Right atrium auricular region (tissue), 2 donors: ENCODE data around the gene TMEM203. TPM values are rescaled to one million over a fixed set of nuclear protein-coding genes. Genes with fewer than 3 reads are reported as not detected.
A peak's percentile ranks its signal among the peaks of the same experiment; 100 is the strongest.

Experiments
- DNase-seq: peaks from one replicate; pipeline ENCODE4 v3.0.0-alpha.2; 2019; ENCODE audit warnings: low spot score
- H3K27ac ChIP-seq, 2 donors: fragments of 200-600 bp; sonication (generic); 1 replicate in 1 of 2; 2 replicates in 1 of 2; pipeline ENCODE4 v1.5.1; 2016 to 2019
- H3K27me3 ChIP-seq, 2 donors: fragments of 200-600 bp; sonication (generic); one replicate each; pipeline versions ENCODE4 v1.5.1 to v1.6.0; 2017 to 2019
- H3K36me3 ChIP-seq: fragments of 200-600 bp; sonication (generic); one replicate; pipeline ENCODE4 v1.5.1; 2016
- H3K4me1 ChIP-seq, 2 donors: fragments of 200-600 bp; sonication (generic); one replicate each; pipeline versions ENCODE4 v1.5.1 to v1.6.0; 2017 to 2019
- H3K4me3 ChIP-seq, 2 donors: fragments of 200-600 bp; sonication (generic); 1 replicate in 1 of 2; 2 replicates in 1 of 2; pipeline ENCODE4 v1.5.1; 2017 to 2019; ENCODE audit warnings: mild to moderate bottlenecking in 1 of 2, moderate library complexity in 1 of 2
- H3K9me3 ChIP-seq, 2 donors: fragments of 200-600 bp; sonication (generic); one replicate each; pipeline ENCODE4 v1.5.1; 2019
- total RNA-seq, 2 donors: library from RNA; depleted of rRNA; stranded (reverse); fragments of >200 nt; gene quantifications; one replicate each; pipeline ENCODE4 v1.1.0, GENCODE V29; 2016
- TF ChIP-seq, protein P1 (sequence below), 2 donors: fragments of 200-600 bp; sonication (generic); IDR thresholded peaks; one replicate each; pipeline ENCODE4 v1.5.1; 2019; ENCODE audit warnings: antibody characterized with exemption in 2 of 2

Gene TMEM203
- total RNA-seq, 2 donors from 2014 or later, result 31.4 to 33.9 TPM

DNA sequence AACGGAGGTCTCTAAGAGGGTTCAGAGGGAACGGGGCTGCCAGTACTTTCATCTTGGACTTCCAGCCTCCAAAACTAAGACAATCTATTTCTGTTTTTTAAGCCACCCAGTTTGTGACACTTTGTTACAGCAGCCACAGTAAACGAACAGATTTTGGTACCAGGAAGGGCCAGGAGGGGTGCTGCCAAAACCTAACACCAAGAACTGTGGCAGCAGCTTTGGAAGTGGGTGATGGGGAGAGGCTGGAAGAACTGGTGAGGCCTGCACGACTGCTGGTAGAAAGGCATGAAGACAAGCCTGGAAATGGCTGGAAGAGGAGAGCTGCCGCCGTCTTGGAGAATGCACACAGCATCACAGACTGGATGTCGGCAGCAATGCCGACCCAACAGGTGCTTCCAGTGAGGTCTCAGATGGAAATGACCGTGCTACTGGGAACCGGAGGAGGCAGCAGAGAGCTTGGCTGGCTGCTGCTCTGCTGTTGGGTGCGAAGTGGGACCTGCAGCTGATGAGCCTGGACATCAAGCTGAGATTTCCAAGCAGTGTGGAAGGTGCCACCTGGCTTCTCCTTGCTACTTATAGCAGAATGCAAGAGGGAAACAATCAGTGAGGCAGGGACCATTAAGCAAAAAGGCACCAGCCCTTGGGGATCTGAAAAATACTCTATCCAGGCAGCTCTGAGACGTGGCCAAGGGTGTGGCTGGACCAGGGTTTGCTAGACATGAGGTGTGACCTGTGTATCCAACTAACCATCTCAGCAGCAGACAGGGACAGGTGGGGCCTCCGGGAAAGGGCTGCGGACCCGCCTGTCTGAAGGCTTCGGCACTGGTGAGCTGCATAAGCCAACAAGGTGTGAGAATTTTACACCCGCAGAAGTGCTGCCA is 28.9 kb downstream of the TMEM203 start:
- Histone ChIP-seq H3K36me3 (peaks cover 23% of the 10 kb centered on the region), H3K4me3 (no peak overlapping the region)
- TF ChIP-seq, protein P1, sequence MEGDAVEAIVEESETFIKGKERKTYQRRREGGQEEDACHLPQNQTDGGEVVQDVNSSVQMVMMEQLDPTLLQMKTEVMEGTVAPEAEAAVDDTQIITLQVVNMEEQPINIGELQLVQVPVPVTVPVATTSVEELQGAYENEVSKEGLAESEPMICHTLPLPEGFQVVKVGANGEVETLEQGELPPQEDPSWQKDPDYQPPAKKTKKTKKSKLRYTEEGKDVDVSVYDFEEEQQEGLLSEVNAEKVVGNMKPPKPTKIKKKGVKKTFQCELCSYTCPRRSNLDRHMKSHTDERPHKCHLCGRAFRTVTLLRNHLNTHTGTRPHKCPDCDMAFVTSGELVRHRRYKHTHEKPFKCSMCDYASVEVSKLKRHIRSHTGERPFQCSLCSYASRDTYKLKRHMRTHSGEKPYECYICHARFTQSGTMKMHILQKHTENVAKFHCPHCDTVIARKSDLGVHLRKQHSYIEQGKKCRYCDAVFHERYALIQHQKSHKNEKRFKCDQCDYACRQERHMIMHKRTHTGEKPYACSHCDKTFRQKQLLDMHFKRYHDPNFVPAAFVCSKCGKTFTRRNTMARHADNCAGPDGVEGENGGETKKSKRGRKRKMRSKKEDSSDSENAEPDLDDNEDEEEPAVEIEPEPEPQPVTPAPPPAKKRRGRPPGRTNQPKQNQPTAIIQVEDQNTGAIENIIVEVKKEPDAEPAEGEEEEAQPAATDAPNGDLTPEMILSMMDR (IDR thresholded peaks at IDR 0.05), result peak in 1 of 2 donors; percentile 47

DNA sequence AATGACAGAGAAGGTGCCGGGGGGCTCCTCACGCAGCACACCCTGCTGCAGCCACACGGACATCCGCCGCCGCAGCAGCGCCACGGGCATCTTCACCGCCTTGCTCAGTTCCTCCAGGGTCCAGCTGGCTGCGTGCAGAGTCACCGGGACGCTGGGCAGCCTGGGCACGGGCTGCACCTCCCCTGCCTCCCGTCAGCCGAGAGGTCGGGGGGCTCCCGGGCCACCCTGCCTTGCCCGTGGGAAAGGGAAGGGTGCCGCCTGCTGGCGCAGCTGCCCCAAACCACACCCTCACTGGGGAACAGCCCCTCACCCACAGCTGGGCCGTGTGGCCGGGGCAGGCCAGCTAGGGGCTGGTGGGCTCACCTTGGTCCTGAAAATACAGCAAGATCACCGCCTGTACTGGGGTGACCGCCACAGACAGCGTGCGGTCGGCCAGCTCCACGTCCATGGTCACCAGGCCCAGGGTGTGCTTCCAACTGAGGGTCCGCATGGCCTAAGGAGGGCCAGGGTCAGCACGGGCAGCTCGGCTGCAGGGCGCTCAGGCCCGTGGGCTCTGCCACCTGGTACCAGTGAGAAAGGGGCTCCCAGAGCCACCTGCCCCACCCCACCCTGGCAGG is 30.0 kb downstream of the TMEM203 start:
- TF ChIP-seq, protein P1 (IDR thresholded peaks at IDR 0.05), result no peak
- Histone ChIP-seq H3K27me3 (no peaks in the 10 kb centered on the region), H3K36me3 (peaks cover 13% of the 10 kb centered on the region), H3K9me3 (no peaks in the 10 kb centered on the region), H3K27ac (no peak overlapping the region), H3K4me3 (no peak overlapping the region), H3K4me1 (no peaks in the 10 kb centered on the region)
- no peak for DNase-seq

More for the DNA sequence above, 28.9 kb downstream of the TMEM203 start:
- H3K27ac ChIP-seq, result no peak overlapping the region
- DNase-seq, result no peak
- no peaks in the 10 kb centered on the region for H3K4me1 ChIP-seq
- H3K9me3 ChIP-seq, result no peaks in the 10 kb centered on the region
- no peaks in the 10 kb centered on the region for H3K27me3 ChIP-seq

DNA sequence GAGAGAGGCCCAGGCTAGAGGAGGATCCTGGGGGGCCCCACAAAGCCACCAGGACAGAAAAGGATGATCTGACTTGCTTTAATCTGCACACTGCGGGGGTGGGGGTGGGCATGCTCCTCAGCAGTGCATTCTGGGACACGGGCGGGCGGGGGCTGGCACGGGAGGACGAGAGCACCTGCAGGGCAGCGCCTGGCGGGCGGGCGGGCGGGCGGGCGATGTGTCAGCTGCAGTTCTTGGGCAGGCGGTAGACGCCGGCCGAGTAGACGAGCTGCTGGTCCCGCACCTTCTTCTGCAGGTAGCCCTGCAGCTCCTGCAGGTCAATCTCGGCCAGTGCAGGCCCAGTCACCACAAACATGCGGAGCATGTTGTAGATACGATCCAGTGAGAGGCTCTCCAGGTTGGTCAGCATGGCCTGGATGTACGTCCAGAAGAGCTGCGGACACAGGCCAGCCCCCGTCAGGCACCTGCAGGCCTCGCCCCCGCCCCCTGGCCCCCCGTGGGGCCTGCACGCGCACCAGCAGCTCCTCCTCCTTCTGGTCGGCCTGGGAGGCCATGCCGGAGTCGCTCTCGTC is 30.6 kb downstream of the TMEM203 start:
- DNase-seq, result no peak
- H3K36me3 ChIP-seq, result peaks cover 6% of the 10 kb centered on the region
- H3K9me3 ChIP-seq, result no peaks in the 10 kb centered on the region
- H3K27ac ChIP-seq, result no peak overlapping the region
- TF ChIP-seq, protein P1 (IDR thresholded peaks at IDR 0.05), result no peak
- H3K4me3 ChIP-seq, result no peak overlapping the region
- H3K27me3 ChIP-seq, result no peaks in the 10 kb centered on the region
- H3K4me1 ChIP-seq, result peaks cover 0 to 2% of the 10 kb centered on the region in 2 donors

DNA sequence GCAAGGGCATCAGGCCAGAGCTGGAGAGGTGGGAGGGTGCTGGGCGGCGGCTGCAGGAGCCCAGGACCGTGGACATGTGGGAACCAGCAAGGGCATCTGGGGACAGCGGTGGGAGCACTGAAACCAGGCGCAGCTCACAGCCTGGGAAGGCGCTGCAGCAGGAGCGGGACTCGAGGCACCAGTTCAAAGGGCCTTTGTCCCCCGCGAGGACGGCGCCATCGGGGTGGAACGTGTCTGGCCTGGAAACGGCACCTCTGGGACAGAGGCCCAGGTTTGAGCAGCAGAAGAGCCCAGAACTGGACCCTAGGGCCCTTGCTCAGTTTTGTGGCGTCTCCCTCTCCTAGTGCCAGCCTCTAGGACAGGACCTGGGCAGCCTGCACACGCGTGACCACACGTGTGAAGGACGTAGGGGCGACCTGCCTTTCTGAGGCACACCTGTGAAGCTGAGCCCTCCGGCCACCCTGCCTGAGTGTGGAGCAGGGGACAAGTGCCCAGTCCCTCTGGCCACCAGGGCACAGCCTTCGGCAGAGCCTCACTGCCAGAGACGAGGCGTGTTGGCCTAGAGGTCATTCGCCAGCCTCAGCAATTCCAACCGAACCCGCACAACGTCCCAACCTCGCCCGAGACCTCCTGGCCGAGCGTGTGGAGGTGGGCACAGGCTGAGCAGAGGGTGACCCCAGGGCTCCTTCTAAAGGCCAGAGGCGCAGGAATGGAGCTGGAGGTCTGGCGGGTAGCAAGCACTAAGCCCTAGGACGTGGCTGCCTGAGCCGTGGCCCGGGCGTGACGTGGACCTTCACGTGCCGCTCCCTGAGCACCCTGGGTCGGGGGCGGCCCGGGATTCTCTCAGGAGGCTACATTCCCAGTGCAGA is 31.4 kb downstream of the TMEM203 start:
- no peaks in the 10 kb centered on the region for H3K9me3 ChIP-seq
- H3K27me3 ChIP-seq, result no peaks in the 10 kb centered on the region
- no peak for DNase-seq
- H3K27ac ChIP-seq, result no peak overlapping the region
- no peak overlapping the region for H3K4me3 ChIP-seq
- TF ChIP-seq, protein P1 (IDR thresholded peaks at IDR 0.05), result no peak
- peaks cover 0 to 9% of the 10 kb centered on the region in 2 donors for H3K4me1 ChIP-seq
- no peaks in the 10 kb centered on the region for H3K36me3 ChIP-seq
